H54 (cell line): ENCODE data around the gene MPPED1.

ENCODE experiments used
- DNase-seq: peaks from one replicate; pipeline ENCODE4 v3.0.0; 2011; ENCODE audit warnings: low spot score, mixed read lengths; ENCODE audit not compliant: insufficient read length
- FAIRE-seq: peaks from 3 replicates; lab custom pipeline; 2011; peaks lifted over from hg19 to GRCh38; lab: Jason Lieb, UNC
- POLR2A ChIP-seq: IDR thresholded peaks from 2 replicates; pipeline ENCODE4 v1.6.1; 2011; ENCODE audit warnings: low read depth, mild to moderate bottlenecking, low read length

Gene MPPED1

DNA sequence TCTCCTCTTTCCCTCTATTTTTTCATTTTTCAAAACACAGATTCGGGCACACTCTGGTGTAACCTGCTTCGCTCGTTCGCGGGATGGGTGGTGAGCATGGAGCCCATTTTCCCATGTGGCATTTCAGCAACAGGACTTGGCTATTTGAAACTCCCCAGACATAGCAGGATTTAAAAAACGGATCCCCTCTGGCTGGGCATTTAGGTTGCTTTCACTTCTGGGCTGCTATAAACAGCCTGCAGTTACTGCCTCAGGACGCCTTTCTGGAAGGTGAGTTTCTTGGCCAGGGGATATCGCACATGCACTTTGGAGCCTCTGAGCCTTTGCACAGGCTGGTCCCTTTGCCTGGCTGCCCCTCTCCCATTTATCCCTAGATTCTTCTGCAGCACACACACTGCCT lies 2.8 kb upstream of the MPPED1 start:
- TF ChIP-seq POLR2A: no peak
- FAIRE-seq (no peak), DNase-seq (no peak)

DNA sequence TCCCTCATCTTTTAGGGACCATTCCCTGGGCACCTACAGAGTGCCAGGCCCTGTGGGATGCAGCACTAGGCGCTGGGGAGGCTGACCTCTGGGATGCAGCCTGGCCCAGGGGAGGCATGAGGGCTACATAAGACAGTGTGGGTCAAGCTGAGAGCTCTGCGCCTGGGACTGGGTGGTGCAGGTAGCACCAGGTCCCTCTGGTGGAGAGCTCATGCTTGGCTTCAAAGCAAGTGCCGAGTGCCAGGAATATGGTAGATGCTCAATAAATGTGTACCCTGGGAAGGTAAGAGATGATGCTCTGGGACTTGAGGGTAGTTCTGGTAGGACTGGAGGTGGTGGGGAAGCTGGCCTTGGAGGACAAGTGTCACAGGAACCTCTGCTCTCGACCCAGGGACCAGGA lies 2.0 kb upstream of the MPPED1 start:
- TF ChIP-seq POLR2A: no peak
- no peak for FAIRE-seq
- no peak for DNase-seq

DNA sequence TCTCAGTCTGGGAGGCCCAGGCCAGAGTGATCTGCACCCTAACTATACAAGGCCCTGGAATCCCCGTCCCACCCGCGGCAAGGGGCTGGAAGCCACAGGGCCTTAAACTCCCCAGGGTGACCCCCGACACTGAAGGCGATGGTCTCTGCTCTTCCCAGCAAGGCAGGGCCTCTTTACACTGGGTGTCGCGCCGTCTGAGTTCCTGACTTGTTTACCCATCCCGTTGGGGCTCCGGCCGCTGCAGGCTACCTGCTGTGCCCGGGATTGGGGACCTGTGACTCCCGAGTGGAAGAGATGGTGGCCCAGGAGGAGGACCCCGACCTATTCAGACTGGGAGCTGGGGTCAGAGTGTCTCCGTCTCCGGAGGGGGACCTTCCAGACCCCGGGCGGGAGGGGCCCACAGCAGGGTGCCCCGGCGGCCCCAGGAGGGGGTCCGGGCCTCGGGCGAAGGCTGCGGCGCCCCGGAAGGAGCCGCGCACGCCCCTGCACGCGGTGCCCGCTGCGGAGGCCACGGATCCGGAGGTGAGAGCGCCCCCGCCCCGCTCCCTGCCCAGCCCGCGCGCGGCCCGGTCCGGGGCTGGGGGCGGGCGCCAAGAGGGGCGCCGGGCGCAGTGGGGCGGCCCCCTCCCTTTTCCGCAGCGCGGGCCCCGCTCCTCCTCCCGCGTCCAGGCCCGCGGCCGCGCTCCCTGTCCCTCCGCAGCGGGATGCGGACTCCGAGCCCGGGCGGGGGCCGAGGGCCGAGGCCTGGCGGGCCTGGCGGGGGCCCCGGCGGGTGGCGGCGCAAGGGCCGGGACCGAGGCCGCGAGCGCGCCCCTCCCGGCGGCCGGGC lies 560 bp upstream of the MPPED1 start:
- TF ChIP-seq POLR2A: no peak
- FAIRE-seq (no peak), DNase-seq (no peak)

DNA sequence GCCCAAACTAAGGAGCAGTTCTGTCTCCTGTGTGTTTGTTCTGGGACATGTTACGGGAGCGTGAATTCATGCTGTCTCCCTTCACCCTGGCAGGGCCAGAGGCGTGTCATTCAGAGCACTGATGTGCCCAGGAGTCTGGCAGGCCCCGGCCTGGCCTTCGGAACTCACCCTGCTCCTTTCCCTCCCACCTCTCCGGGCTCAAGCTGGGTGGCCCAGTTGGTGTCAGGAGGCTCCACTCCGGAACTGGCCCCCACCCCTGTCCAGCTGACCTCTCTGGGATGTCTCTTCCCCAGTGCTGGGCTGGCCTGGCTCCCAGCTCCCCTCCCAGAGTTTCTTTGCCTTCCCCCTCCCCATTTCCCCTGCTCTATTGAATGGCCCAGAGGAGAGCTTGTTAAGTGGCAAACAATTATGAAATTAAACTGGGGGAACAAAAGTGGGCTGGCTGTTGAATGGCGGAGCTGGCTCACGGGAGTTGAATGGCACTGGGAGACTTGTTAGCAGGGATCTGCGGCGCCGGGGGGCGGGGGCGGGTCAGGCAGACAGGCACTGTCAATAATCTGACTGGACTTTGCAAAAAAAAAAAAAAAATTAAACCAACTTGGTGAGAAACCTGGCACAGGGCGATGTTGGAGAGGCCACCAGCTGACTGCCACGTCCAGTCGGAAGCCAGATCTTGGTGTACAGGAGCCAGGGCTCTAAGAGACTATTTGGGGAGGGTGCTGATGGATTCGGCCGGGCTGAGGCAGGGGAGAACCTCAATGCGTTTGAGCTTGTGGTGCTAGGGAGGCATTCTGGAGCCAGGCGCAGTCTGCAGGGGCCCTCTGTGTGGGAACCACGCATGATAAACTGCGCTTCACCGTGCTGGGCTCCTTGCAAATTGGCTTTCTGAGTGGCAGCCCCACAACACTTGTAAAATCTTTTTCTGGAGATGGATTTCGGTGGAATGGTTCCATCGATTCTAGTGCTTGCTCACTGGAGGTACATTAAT lies 1.3 kb downstream of the MPPED1 start:
- DNase-seq: no peak

DNA sequence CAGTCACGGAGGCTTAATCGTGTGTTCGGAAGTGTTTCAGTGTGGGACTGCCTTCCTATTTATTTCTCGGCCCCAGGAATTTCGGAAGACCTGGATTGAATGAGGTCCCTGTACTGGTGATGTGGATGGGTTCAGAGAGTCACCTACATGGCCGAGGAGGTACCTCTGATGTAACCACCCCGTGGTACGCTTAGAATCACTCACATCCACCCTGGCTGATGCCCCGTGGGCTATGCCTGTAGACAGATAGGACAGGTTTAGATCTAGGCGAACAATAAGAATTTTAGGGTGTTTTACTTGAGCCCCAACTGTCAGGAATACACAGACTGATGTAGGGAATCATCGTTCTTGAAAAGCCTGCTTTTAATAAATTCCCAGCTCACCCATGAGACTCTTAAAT lies 2.0 kb downstream of the MPPED1 start:
- no peak for FAIRE-seq
- no peak for TF ChIP-seq POLR2A
- no peak for DNase-seq

More for the DNA sequence above, 1.3 kb downstream of the MPPED1 start:
- no peak for TF ChIP-seq POLR2A
- no peak for FAIRE-seq

DNA sequence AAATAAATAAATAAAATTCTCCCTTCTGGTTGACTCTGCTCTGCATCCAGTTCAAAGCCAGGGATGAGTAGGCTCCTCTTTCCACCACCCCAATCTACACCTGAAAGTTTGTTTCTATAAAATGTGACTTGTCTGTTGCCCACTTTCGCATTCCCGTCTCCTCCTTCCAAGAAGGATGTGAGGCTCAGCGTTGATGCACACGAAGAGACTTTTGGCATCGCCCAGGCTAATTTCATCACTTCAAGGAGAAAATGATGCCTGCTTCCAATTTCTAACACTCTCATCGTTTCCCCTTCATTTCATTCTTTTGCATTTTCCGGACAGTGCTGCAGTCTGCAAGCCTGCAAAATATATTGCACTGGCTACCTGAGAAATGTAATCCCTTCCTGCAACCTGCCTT lies 3.9 kb downstream of the MPPED1 start:
- DNase-seq (no peak), FAIRE-seq (no peak)
- no peak for TF ChIP-seq POLR2A

DNA sequence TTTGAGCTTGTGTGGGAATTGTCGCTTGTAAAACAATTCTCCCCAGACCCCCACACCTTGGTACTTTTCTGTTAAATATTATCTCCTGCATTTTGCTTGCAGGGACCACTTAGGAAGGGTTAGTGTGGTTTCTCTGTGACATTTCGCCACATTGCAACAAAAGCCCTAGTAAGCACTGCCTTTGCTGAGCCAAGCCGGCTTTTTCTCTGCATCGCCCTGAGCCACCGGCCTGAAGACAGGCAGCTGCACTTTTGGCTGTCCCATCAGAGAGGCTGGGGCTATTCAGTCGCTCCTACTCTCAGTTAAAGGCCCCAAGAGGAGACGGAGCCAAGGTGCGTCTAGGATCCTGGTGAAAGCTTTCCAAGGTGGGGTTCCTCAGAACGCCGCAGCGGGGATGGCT lies 5.7 kb downstream of the MPPED1 start:
- TF ChIP-seq POLR2A: no peak
- FAIRE-seq: no peak

DNA sequence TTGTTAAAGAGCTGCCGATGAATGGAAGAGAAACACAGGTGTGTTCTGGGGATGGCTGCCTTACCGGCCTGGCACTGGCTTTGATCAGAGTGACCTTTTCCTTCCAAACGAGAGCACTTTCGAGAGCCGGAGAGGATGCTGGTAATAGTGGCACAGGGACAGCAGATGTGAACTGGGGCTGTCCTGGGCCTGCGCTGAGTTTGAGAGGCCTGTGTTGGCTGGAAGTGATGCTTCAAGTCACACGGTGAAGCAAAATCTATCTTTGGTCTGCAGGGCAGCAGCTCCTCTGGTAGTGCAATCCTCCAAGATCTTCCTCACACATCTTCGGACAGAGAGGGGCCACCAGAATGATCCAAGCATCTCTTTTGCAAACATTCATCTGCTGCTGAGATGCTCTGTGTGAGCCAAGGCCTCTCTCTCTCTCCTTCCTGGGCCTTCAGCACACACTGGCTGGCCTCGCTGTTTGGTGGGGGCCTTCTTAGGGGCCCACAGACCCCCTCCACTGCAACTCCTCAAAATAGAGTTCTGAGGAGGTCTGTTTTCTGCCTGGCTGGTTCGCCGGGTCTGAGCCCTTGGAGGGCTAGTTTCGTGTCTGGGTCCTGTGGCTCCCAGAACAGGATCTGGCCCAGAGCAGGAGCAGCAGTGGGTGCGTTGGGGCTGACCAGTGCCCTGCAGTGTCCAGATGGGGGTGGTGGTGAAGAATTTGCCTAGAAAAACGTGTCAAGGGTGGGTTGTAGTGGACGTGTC lies 6.4 kb downstream of the MPPED1 start:
- FAIRE-seq (no peak), DNase-seq (no peak)
- no peak for TF ChIP-seq POLR2A

More for the DNA sequence above, 5.7 kb downstream of the MPPED1 start:
- DNase-seq: no peak

DNA sequence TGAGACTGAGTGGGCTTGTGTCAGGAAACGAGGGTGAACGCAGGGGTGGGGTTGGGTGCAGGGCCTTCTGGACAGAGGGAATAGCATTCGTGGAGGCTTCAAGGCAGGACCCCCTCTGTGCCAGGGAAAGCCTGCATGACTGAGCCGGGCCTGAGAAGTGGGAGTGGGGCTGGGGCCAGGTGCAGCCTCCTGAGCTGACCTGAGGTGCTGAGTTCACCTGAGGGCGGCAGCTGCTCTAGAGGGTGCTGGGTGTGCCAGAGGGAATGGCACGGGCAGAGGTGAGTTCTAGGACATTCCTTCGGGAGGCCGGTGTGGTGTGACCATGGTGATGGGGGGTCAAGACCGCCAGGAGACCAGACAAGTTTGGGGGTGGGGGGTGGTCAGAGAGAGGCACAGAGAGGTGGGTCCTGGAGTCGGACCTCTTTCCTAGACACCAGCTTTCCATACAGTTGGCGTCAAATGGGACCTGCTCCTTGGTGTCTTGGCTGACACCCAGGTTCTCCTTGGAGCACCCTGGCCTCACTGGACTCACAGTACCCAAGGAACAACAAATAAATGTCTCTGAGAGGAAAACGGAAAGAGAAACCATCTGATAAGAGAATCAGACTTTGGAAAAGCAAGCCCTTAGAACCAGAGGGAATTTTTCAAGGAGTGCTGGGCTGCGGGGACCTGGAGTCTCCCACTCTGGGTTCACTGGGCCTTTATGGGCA lies 7.7 kb downstream of the MPPED1 start:
- DNase-seq (no peak), FAIRE-seq (no peak)
- TF ChIP-seq POLR2A: no peak

DNA sequence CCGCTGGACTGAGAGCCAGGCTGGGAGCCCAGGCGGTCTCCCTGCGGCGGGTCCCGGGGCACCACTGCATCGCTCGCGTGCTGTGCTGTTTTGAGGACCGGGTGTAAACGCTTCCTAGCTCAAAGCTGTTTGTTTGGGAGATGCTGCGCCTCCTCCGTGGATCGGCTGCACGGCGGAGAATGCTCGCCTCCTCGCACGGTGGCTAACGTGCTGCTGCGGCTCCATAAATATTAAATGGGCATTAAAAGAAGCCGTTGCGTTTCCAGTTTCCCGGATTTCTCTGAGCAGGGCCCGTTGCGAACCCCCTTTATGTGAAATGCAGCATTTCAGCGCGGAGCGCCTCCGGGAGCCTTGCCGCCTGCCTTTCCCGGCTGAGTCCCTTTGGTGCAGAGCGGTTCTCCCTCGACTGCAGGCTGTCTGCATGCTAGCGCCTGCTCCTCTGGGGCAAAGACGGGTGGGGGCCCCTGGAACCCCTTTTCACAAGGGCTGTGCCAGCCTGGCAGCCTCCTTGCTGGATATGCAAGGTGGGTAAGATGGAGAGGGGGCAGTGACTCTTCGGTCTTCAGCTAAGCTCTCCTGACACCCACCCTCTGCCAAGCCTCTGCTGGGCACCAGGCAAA lies 9.3 kb downstream of the MPPED1 start:
- FAIRE-seq: no peak
- TF ChIP-seq POLR2A: no peak

DNA sequence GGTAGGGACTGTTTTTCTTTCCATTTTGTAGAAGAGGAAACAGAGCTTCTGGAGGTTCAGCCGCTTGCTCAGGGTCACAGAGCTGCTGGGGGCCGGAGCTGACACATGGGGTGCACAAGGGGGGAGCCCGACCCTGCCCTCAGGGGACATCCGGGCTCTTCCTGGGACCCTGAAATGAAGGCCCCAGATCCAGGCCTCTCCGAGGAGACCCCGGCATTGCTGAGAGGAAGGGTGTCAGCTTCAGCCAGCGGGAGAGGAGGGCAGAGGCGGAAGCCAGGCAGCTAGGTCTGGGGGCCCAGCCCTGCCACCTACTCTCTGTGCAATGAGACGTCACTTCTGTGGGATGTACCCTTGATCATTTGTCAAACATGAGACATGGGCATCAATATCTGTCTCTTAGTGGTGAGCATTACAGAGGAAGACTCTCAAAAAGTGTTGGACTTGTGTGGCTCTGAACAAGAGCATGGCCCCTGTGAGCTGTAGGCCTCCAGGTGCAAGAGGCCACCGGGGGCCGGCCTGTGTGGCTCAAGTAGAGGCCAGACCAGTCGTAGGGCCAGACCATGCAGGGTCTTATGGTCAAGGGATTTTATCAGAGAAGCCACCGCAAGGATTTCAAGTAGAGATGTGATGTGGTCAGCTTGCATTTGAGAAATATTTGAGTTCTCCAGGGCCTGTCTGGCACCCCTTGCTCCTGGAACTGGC lies 10.3 kb downstream of the MPPED1 start:
- no peak for TF ChIP-seq POLR2A
- FAIRE-seq (no peak), DNase-seq (no peak)

More for the DNA sequence above, 9.3 kb downstream of the MPPED1 start:
- DNase-seq: no peak

DNA sequence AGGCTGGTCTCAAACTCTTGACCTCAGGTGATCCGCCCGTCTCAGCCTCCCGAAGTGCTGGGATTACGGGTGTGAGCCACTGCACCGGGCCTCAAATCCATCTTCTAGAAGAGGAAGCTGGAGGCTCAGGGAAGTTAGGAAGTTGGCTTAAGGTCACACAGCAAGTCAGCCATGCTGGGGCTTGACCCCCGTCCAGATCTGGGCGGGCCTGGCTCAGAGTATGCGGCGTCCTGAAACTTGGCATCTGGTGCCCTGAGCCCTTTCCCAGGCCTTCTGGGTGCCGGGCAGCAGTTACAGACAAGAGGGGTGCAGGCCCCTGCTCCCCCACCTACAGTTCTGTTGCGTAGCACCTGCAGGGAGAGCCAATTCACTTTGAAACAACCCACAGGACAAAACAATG lies 11.2 kb downstream of the MPPED1 start:
- FAIRE-seq: no peak
- TF ChIP-seq POLR2A: no peak

DNA sequence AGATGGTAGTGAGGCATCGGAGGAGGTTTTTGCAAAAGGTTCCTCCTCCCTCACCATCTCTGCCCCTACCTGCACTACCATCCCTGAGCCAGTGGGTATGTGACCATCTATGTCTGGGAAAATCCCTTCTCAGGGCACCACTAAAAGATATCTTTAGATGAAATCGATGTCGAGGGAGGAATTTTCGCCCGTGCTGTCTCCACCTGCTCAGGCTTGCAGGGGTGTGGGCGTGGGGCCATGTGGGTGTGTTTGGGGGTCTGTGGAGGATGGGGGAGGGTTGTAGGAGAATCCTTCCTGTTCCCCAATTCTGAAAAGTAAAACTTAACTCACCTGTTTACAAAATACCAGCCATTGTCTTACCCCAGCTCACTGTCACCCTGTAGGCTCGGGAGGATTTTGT lies 12.4 kb downstream of the MPPED1 start:
- no peak for FAIRE-seq

More for the DNA sequence above, 11.2 kb downstream of the MPPED1 start:
- no peak for DNase-seq

More for the DNA sequence above, 12.4 kb downstream of the MPPED1 start:
- no peak for DNase-seq
- no peak for TF ChIP-seq POLR2A
